ENCODE results near the gene LOXHD1.
A peak's percentile ranks its signal among the peaks of the same experiment; 100 is the strongest.

The LOXHD1 gene

DNA sequence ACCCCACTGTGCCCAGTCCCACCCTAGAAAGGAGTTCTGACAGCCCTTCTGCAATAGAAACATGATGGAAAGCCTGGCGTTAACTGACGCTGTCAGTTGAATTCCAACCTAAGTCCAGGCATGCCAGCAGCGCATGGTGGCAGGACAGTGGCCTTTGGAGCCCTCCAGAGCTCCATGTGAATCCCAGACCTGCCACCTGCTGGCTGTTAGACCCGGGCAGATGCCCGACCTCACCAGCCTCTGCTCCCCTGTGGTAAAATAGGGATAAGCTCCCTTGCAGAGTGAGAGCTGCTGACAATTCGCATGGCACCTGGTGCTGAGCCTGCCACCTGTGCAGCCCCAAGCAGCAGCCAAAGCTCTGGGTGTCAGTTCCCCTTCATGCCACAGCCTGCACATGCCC lies 138.6 kb downstream of the LOXHD1 start:
- peak; percentile 24 for DNase-seq
- in situ Hi-C loops (cut with HindIII; ENCODE audit: low pct_ligation_motif_present, low pct_unique_long_range_greater_than_20kb, low sequenced_read_pairs), result no loop called here

DNA sequence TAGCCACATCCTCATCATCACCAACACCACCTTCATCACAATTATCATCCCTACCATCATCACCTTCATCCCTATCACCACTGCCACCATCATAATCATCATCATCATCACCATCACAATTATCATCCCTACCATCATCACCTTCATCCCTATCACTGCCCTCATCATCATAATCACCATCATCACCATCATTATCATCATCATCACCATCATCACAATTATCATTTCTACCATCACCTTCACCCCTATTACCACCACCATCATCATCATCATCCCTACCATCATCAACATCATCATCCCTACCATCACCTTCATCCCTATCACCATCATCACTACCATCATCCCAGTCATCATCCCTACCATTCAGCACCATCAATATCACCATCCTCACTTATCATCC lies 140.5 kb downstream of the LOXHD1 start:
- no peak for DNase-seq
- in situ Hi-C loops (cut with HindIII; ENCODE audit: low pct_ligation_motif_present, low pct_unique_long_range_greater_than_20kb, low sequenced_read_pairs), result no loop called here

DNA sequence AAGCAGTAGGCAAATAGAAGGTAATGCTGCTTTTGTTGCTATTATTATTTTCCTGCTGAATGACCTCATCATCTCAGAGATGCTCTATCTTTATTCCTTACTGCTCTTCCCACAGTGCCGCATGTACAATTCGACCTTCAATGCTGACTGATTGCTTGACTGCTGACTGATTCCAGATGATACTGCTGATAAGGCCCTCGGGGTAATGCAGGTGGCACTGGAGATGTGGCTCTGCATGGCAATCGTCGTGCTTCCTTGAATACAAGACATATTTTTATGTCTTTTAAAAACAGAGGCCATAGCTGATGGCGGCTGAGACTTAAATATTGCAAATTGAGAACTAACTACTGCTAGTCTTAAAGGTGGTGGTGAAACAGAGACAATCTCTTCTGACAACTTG lies 146.6 kb downstream of the LOXHD1 start:
- DNase-seq, result no peak
- in situ Hi-C loops (cut with HindIII; ENCODE audit: low pct_ligation_motif_present, low pct_unique_long_range_greater_than_20kb, low sequenced_read_pairs), result no loop called here

DNA sequence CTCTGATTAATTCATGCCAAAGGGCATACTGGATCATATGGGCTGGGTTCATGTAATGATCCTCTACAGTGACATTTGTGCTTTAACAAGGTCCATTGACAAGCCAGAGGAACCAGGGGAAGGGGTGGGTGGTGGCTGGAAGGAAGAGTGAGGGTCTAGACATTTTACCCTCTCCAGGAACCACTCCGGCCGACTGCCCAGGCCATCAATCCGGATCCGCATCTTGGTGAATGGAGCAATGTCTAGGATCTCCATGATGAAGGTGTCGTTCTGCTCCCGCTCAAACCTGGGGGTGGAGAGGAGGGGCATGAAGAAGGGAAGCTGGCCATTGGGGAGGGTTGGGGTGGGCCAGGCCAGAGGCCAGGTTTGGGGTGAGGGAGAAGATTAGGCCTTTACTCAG lies 147.5 kb downstream of the LOXHD1 start:
- no peak for DNase-seq
- in situ Hi-C loops (cut with HindIII; ENCODE audit: low pct_ligation_motif_present, low pct_unique_long_range_greater_than_20kb, low sequenced_read_pairs), result no loop called here

DNA sequence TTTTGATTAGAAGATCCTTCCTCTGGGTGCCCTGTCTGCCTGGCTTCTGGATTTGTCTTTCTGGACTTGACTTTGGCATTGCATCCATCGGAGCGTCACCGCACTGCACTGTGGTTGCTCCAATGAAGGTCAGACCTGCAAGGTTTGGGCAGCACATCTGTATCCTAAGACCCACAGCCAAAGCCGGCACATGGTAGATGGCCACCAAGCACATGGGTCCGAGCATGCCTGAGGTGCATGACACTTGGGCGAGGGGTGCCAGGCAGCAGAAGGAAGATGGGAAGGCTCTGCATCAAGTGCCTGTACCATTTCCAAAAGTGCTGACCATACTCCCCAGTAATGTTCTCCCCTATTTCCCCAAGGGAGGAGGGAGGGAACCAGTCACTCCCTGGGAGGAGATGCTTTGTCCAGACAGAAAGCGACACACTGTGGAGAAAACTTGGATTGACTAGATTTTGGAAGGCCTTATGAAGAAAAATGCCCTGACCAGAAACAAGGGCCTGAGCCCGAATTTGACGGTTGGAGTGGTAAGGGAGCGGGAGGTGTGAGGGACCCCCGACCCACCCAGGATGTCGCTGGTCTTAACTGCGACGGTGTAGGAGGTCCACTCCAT lies 149.9 kb downstream of the LOXHD1 start:
- in situ Hi-C loops (cut with HindIII; ENCODE audit: low pct_ligation_motif_present, low pct_unique_long_range_greater_than_20kb, low sequenced_read_pairs), result no loop called here
- no peak for DNase-seq

DNA sequence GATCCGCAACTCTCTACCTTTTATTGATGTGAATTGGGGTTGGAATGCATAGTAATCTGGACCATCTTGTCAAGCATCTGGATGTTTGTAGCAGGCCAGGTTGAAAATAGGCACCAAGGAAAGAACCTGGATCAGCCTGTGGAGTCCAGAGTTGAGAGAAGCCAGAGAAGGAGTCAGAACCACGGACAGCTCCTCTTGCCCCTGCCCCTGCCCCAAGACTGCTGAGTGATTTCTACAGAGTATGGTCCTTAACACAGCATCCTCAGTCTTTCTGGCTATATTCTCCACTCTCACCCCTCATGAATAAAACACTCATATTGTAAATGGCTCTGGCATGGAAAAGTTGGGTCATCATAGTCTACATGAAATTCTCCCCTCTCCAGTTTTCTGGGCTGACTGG lies 154.6 kb downstream of the LOXHD1 start:
- in situ Hi-C loops (cut with HindIII; ENCODE audit: low pct_ligation_motif_present, low pct_unique_long_range_greater_than_20kb, low sequenced_read_pairs), result no loop called here
- DNase-seq, result peak; percentile 19

DNA sequence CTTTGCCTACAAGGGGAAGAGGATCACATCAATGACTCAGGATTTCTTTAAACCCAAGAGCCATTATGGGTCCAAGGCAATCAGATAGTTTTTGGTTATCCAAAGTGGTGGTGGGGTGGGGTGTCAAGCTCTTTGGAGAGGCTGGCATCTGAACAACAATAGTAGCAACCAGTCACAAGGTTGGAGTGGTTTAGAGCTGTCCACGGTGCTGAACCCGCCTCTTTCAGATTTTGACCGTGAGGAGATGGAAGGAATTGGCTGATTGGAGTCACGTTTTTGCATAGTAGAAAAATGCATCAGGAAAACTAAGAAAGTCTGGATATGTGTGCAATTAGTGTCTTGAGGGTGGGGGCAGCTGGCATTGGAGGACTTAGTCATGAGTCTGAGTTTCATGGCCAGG lies 159.9 kb downstream of the LOXHD1 start:
- peak; percentile 57 for DNase-seq

DNA sequence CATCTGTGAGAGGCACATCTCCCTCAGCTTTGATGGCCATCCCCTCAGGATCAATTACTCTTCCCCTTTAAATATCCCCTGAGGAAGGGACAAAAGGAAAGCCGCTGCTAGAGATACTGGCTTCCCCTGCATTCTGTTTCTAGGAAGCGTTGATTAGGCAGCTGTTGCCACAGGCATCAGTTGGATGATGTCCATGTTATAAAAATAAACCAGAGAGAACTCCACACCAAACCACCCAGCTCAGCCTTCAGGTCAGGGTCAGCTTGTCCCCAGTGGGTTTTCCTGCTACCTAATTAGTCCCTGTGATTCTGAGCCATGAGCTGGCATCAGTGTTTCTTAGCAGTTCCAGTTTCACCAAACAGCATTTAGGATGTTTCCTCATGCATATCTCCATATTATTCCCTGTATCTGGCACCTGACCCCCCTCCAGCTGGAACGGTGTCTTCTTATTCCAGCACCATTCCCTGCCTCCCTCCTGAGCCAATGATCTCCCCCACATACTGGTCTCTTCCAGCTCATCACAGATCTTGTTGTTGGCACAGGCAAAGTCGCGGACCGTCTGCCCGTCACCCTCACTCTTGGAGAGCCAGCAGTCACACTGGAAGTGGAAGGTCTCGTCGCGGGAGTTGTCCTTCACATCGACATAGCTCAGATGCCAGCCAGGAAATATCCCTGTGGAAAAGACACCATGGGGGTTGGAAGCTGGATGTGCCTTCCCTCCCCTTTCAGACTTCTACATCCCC lies 168.4 kb downstream of the LOXHD1 start:
- DNase-seq, result no peak
- in situ Hi-C loops (cut with HindIII; ENCODE audit: low pct_ligation_motif_present, low pct_unique_long_range_greater_than_20kb, low sequenced_read_pairs), result no loop called here

More for the DNA sequence above, 159.9 kb downstream of the LOXHD1 start:
- in situ Hi-C loops (cut with HindIII; ENCODE audit: low pct_ligation_motif_present, low pct_unique_long_range_greater_than_20kb, low sequenced_read_pairs), result no loop called here

DNA sequence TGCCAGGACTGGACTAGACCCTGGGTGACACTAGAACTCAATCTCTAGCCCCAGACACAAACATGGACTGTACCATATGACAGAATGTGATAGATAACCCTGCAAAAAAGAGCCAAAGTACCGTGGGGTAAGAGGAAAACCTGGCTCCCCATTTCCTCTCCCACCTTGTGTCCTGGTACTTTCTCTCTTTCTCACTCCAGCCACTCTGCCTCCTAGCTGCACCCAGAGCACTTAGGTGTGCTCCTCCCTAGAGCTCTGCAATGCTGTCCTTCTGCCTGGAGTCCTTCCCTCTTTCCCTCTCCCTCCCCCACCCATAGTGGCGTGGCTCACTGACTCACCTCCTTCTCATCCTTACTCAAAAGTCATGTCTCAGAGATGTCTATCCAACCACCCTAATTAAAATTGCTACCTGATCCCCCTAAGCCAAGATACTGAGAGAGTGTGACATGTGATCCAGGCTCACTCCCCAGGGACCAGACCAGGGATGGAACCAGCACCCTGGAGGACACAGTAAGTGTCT lies 171.3 kb downstream of the LOXHD1 start:
- no peak for DNase-seq

DNA sequence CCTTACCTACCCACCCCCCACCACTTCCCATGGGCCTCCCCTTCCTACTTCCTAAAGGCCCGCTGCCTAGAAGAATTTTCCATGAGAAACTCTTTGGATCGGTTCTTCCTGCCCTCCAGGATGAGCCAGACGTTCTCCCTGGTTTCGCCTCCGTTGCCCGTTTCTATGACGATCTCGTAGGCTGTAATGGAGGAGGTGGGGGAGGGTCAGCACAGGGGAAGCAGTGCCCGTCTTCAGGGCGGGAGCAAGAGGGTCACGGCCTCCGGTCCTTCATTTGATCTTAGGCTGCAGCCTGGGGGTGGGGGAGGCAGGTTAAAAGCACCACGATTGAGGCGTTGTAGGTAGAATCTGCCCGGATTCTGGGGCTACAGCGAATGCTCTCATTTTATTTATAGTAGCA lies 172.0 kb downstream of the LOXHD1 start:
- in situ Hi-C loops (cut with HindIII; ENCODE audit: low pct_ligation_motif_present, low pct_unique_long_range_greater_than_20kb, low sequenced_read_pairs), result no loop called here
- no peak for DNase-seq

More for the DNA sequence above, 171.3 kb downstream of the LOXHD1 start:
- in situ Hi-C loops (cut with HindIII; ENCODE audit: low pct_ligation_motif_present, low pct_unique_long_range_greater_than_20kb, low sequenced_read_pairs), result no loop called here

DNA sequence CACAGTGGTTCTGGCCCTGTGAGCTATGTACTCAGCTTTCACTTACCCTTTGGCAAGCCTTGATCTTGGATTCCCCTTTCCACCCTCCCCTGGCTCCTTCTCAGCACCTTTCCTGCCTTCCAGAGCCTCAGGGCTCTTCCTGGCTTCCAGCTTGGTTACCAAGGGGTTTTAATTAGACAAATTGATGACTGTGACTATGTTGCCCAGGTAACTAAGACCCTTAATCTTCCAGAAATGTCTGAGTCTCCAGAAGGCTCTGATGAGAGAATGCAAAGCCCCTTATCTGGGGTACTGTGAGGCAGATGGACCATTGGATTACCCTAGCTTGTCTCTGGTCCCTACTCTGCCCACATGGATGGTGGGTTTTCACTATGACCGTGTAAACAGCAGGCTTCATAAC lies 174.2 kb downstream of the LOXHD1 start:
- in situ Hi-C loops (cut with HindIII; ENCODE audit: low pct_ligation_motif_present, low pct_unique_long_range_greater_than_20kb, low sequenced_read_pairs), result no loop called here
- no peak for DNase-seq

DNA sequence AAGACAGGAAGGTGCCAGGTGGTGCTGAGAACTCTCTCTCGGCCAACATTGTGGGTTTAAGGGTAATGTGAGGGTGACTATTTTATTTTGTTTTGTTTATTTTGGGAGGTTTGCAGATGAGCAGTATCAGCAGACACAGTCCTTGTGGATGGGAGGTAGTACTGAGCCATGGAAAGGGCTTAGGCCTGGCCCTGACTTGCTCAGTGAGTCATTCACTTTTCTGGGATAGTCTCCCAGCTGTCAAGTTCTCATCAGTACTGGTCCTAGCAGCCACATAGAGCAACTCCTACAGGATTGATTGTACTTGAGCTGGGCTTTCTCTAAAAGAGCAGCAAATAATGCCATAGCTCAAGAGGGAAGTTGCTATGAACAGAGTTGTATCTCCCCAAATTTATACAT lies 175.2 kb downstream of the LOXHD1 start:
- no peak for DNase-seq
- in situ Hi-C loops (cut with HindIII; ENCODE audit: low pct_ligation_motif_present, low pct_unique_long_range_greater_than_20kb, low sequenced_read_pairs), result no loop called here

DNA sequence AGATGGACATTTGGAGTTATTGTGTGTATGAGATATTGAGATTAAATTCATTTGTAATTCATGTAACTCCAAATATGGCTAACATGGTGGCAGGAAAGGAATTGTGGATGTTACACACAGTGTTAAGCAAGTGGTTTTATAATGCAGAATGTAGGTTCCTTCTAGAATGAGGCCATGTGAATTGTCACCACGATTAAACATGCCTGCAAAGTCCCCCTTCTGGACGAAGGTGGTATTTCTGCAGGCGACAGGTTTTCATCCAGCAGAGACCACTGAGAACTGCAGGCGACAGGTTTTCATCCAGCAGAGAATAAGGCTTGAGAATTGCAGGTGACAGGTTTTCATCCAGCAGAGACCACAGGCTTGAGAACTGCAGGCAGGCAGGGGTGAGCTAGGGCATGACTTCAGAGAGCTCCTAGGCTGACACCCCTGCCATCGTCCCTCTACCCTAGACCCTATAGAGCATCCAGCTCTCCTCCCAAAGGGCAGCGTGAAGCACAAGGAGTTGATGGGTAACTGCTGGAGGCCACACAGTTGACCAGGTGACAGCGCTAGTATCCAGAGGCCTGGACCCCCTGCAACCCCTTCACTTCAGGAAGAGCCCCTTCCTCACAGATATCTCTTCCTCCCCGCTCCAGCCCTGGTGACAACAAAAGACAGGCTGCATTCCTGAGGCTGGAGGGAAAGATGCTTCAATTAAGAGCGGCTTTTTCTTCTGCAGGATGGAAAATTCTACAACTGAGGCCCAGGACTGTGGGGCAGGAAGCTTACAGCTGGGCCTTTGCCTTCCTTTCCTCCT lies 175.8 kb downstream of the LOXHD1 start:
- in situ Hi-C loops (cut with HindIII; ENCODE audit: low pct_ligation_motif_present, low pct_unique_long_range_greater_than_20kb, low sequenced_read_pairs), result no loop called here
- peak; percentile 40 for DNase-seq

DNA sequence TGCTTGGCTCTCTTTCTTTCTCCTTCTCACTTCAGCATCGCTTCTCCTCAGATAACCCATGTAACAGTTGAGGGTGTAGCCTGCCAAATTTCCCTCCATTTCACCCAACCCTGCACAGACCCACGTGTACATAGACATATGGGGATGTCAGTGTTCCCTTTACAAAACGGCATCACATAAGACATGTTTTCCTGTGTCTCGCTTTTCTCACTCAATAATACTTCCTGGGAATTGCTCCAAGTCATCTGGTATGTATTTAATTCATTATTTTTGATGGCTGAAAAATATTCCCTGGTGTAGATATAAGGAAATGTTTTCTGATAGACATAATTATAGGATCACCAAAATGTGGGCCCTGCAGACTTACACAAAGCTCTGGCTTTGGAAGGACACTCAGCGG lies 176.8 kb downstream of the LOXHD1 start:
- DNase-seq, result no peak
- in situ Hi-C loops (cut with HindIII; ENCODE audit: low pct_ligation_motif_present, low pct_unique_long_range_greater_than_20kb, low sequenced_read_pairs), result no loop called here

DNA sequence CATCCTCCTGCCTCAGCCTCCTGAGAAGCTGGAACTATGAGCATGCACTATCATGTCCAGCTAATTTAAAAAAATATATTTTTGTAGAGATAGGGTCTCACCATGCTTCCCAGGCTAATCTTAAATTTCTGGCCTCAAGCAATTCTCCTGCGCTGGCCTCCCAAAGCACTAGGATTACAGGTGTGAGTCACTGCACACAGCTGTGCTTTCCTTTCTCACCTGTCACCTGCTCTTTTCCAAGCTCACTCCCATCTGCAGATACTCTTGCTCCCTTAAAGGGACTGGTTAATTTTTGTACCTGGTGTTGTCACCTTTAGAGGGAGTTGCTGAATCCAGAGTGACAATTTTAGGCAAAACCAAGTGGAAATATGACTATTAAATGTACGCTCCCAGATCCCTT lies 178.2 kb downstream of the LOXHD1 start:
- in situ Hi-C loops (cut with HindIII; ENCODE audit: low pct_ligation_motif_present, low pct_unique_long_range_greater_than_20kb, low sequenced_read_pairs), result no loop called here
- no peak for DNase-seq

DNA sequence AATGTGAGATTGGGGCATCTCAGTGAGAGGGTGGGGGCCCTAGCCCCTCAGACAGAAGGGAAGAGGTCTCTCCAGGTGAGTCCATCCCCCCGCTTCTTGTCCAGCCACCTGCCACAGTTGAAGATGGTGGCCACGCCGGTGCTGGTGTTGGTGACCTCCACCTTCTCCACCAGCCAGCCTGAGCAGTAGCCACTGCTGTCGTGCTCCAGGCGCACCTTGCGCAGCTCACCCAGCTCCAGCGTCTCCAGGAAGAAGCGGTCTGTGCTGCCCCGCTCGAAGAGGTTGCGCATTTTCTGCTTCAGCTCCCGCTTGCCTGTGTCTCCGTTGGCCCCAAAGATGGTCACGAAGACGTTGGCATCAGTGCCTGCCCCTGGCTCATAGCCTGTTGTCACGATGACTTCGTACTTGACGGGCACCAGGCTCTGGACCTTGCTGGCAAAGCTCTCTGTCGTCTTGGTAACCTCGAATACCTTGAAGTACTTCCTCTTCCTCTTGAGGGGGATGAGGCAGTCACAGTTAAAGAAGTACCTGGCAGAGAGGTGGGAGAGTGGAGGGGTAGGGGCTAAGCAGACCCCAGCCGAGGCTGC lies 179.5 kb downstream of the LOXHD1 start:
- no peak for DNase-seq
- in situ Hi-C loops (cut with HindIII; ENCODE audit: low pct_ligation_motif_present, low pct_unique_long_range_greater_than_20kb, low sequenced_read_pairs), result no loop called here

DNA sequence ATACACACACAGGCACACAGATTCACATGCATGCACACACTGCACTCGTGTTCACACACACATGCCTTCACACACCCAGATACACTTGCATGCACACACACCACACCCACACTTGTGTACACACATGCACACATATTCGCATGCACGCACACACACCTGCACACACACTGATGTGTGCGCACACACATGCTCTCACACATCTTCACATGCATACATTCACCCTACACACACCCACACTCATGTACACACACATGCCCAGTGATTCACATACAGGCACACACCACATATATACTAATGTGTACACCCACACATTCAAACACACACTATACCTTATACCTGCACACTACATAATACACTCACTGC lies 181.6 kb downstream of the LOXHD1 start:
- in situ Hi-C loops (cut with HindIII; ENCODE audit: low pct_ligation_motif_present, low pct_unique_long_range_greater_than_20kb, low sequenced_read_pairs), result no loop called here
- no peak for DNase-seq

DNA sequence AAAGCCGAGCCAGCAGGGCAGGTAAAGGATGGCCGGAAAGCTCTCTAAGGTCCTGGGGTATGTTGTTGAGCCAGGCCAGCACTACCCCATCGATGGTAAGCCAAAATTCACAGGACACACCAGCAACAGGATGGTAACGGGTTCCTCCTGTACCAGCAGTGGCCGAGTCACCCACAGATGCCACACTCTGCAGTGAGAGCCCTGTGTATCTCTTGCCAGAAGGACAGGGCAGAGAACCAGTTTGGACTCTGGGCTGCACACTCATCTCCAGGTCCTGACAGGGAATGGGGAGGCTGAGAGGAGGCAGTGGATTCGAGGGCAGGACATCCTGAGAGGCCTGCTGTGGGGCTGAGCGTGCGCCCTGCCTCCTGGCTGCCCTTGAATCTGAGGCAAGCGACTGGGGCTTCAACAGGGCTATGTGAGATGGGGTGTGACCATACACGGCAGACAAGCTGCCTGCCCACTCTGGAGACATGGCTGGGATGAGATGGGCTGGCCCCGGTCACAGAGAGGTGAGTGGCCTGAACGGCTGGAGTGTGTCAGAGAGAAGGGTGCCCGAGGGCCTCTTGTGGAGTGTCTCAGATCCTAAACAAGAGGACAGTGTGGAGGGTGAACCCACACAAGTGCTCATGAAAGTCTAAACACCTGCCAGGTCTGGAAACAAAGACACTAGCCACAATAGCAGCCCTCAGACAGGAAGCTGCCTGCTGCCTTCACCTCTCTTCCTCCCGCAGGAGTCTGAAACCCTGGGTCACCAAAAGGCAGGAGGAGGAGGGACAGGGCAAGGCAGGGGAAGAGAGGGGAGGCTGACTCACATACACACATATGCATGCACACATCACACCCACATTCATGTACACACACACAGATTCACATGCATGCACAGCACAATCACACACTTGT lies 182.3 kb downstream of the LOXHD1 start:
- in situ Hi-C loops (cut with HindIII; ENCODE audit: low pct_ligation_motif_present, low pct_unique_long_range_greater_than_20kb, low sequenced_read_pairs), result no loop called here
- DNase-seq, result no peak

All from ACHN (cell line).